ENCODE results near the gene TMEM94. TPM values are rescaled to one million over a fixed set of nuclear protein-coding genes. Genes with fewer than 3 reads are reported as not detected.
"Not testable (repeated sequence)": the region's sequence is repeated elsewhere in the genome, so short reads cannot be mapped to it uniquely, and the experiment has no call there.

TMEM94 gene
- total RNA-seq, 1 donor from 2014 or later: 112 TPM

GRCh38 chr17:75430159-75430974 lies 26.1 kb upstream of the TMEM94 start:
- Mint-ChIP-seq H3K4me1 (ENCODE audit: unreplicated experiment) (peaks cover 22% of the 10 kb centered on the region), H3K4me3 (peak overlapping the region; percentile 57), H3K9me3 (no peaks in the 10 kb centered on the region), H3K27me3 (no peaks in the 10 kb centered on the region), H3K36me3 (no peaks in the 10 kb centered on the region), H3K27ac (peak overlapping the region; percentile 82)
- TF ChIP-seq, protein P1, sequence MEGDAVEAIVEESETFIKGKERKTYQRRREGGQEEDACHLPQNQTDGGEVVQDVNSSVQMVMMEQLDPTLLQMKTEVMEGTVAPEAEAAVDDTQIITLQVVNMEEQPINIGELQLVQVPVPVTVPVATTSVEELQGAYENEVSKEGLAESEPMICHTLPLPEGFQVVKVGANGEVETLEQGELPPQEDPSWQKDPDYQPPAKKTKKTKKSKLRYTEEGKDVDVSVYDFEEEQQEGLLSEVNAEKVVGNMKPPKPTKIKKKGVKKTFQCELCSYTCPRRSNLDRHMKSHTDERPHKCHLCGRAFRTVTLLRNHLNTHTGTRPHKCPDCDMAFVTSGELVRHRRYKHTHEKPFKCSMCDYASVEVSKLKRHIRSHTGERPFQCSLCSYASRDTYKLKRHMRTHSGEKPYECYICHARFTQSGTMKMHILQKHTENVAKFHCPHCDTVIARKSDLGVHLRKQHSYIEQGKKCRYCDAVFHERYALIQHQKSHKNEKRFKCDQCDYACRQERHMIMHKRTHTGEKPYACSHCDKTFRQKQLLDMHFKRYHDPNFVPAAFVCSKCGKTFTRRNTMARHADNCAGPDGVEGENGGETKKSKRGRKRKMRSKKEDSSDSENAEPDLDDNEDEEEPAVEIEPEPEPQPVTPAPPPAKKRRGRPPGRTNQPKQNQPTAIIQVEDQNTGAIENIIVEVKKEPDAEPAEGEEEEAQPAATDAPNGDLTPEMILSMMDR (conservative IDR thresholded peaks at IDR 0.05): no peak
- no peak for DNase-seq (ENCODE audit: extremely low spot score, unreplicated experiment)

DNA sequence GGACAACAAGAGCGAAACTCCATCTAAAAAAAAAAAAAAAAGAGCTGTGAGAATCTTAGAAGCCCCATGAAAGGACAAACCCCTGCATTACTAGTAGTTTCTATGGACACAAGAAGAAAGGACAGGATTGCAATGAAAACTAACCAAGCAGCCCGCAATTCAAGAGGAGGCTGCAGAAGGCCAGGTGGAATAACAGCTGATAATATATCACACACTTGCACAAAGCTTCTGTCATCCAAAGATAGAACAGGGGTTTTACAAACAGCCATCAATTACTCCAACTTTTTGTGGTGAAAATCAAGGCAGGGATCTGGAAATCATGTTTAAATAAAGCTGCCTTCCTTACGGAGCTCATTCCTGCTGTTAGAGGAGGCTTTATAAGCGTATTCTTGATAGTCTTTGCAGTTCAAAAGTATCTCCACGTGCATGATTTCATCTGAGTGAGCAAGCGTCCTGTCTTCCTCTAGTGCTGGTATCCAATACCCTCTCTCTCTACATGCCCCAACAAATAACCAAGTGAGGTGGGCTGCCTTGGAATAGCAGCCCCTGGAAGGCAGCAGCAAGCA lies 23.1 kb upstream of the TMEM94 start:
- H3K4me3 Mint-ChIP-seq: no peak overlapping the region
- no peaks in the 10 kb centered on the region for H3K36me3 Mint-ChIP-seq
- DNase-seq (ENCODE audit: extremely low spot score, unreplicated experiment): no peak
- H3K27me3 Mint-ChIP-seq: no peaks in the 10 kb centered on the region
- H3K4me1 Mint-ChIP-seq (ENCODE audit: unreplicated experiment): peaks cover 15% of the 10 kb centered on the region
- no peak overlapping the region for H3K27ac Mint-ChIP-seq
- no peaks in the 10 kb centered on the region for H3K9me3 Mint-ChIP-seq
- TF ChIP-seq, protein P1 (conservative IDR thresholded peaks at IDR 0.05): no peak

- H3K36me3 Mint-ChIP-seq; DNase-seq (ENCODE audit: extremely low spot score, unreplicated experiment); H3K4me3 Mint-ChIP-seq; H3K27ac Mint-ChIP-seq; H3K27me3 Mint-ChIP-seq; H3K9me3 Mint-ChIP-seq: not testable (repeated sequence)
- peaks cover 15% of the 10 kb centered on the region for H3K4me1 Mint-ChIP-seq (ENCODE audit: unreplicated experiment)
Measured at GRCh38 chr17:75434433-75434832, 22.0 kb upstream of the TMEM94 start.

- not testable (repeated sequence) for H3K27ac Mint-ChIP-seq; H3K4me1 Mint-ChIP-seq (ENCODE audit: unreplicated experiment); DNase-seq (ENCODE audit: extremely low spot score, unreplicated experiment); H3K4me3 Mint-ChIP-seq; H3K36me3 Mint-ChIP-seq; H3K9me3 Mint-ChIP-seq; H3K27me3 Mint-ChIP-seq
Measured at GRCh38 chr17:75437404-75437803, 19.0 kb upstream of the TMEM94 start.

GRCh38 chr17:75439287-75439686 lies 17.1 kb upstream of the TMEM94 start:
- Mint-ChIP-seq H3K27me3 (no peaks in the 10 kb centered on the region), H3K9me3 (no peaks in the 10 kb centered on the region), H3K27ac (no peak overlapping the region), H3K4me3 (no peak overlapping the region), H3K36me3 (no peaks in the 10 kb centered on the region), H3K4me1 (ENCODE audit: unreplicated experiment) (no peaks in the 10 kb centered on the region)
- no peak for DNase-seq (ENCODE audit: extremely low spot score, unreplicated experiment)
- TF ChIP-seq, protein P1 (conservative IDR thresholded peaks at IDR 0.05): no peak

- no peak overlapping the region for H3K4me3 Mint-ChIP-seq
- no peaks in the 10 kb centered on the region for H3K27me3 Mint-ChIP-seq
- TF ChIP-seq, protein P1 (conservative IDR thresholded peaks at IDR 0.05): no peak
- no peaks in the 10 kb centered on the region for H3K9me3 Mint-ChIP-seq
- no peaks in the 10 kb centered on the region for H3K36me3 Mint-ChIP-seq
- H3K4me1 Mint-ChIP-seq (ENCODE audit: unreplicated experiment): no peaks in the 10 kb centered on the region
- no peak overlapping the region for H3K27ac Mint-ChIP-seq
- no peak for DNase-seq (ENCODE audit: extremely low spot score, unreplicated experiment)
Measured at GRCh38 chr17:75440738-75441448, 15.5 kb upstream of the TMEM94 start.
